Spleen (tissue), 7 donors: ENCODE results near the gene EHMT1.
"Not testable (repeated sequence)": the region's sequence is repeated elsewhere in the genome, so short reads cannot be mapped to it uniquely, and the experiment has no call there.

Source experiments
- CTCF ChIP-seq, 11 experiments: fragments of 200-600 bp in 7 of 11; fragments of 450-650 bp in 4 of 11; sonication (generic) in 4 of 11; IDR thresholded peaks in 8 of 11; conservative IDR thresholded peaks in 3 of 11; 1 replicate in 7 of 11; 2 replicates in 4 of 11; pipeline versions ENCODE4 v1.4.0 to v1.8.0; 2016 to 2021; ENCODE audit warnings: antibody characterized with exemption in 11 of 11, inconsistent platforms in 4 of 11, mild to moderate bottlenecking in 1 of 11
- POLR2A ChIP-seq, 3 donors: fragments of 450-650 bp; IDR thresholded peaks; one replicate each; pipeline ENCODE4 v1.5.1; 2017; ENCODE audit warnings: antibody characterized with exemption in 3 of 3, mild to moderate bottlenecking in 1 of 3
- POLR2AphosphoS5 ChIP-seq, 3 donors: sonication (generic); formaldehyde crosslinking; IDR thresholded peaks; one replicate each; pipeline ENCODE4 v1.5.1; 2017; ENCODE audit warnings: antibody characterized with exemption in 3 of 3
- donor health status: DM: no; HTN: no; CAD: no; lungs with moderate emphysema.
- donor health status: DM: no; HTN: no; CAD: no.
- donor health status: DM: no; HTN: no; CAD: no.

GRCh38 chr9:137883977-137884376, 265.2 kb downstream of the EHMT1 start:
- not testable (repeated sequence) for TF ChIP-seq CTCF (IDR thresholded peaks at IDR 0.05 in 8 of 11, conservative IDR thresholded peaks at IDR 0.05 in 3 of 11); POLR2A (IDR thresholded peaks at IDR 0.05); POLR2AphosphoS5 (IDR thresholded peaks at IDR 0.05)
